ENCODE data around the gene ASB12.

The ASB12 gene

GRCh38 chrX:64186974-64187761 is 43.2 kb downstream of the ASB12 start:
- no peak for DNase-seq

GRCh38 chrX:64184396-64184795 is 46.0 kb downstream of the ASB12 start:
- DNase-seq: no peak

GRCh38 chrX:64182208-64182607 is 48.2 kb downstream of the ASB12 start:
- DNase-seq: no peak

GRCh38 chrX:64176876-64177275 is 53.5 kb downstream of the ASB12 start:
- DNase-seq: no peak

All from stimulated activated CD4-positive, alpha-beta T cell treated with anti-CD3 and anti-CD28 coated beads, Interleukin-2, amount 100 ng/mL, for 24 hours (primary cell).